SK-MEL-5 (cell line): Measurements from ENCODE around the gene CX3CR1. TPM values are rescaled to one million over a fixed set of nuclear protein-coding genes. Genes with fewer than 3 reads are reported as not detected.

Experiments
- DNase-seq: peaks from one replicate; pipeline ENCODE4 v3.0.0-alpha.2; 2016; ENCODE audit warnings: low read depth, low spot score
- in situ Hi-C: cut with HindIII; loops from 2 replicates; pipeline ENCODE4 v1.10.0; 2016; ENCODE audit warnings: low sequenced_read_pairs, high pct_unique_total_duplicates, low pct_unique_long_range_greater_than_20kb
- total RNA-seq: library from RNA; depleted of rRNA; stranded (reverse); fragments of >200 nt; shearing (Covaris generic); gene quantifications from 2 replicates; pipeline ENCODE4 v1.2.3, GENCODE V29; 2014

The CX3CR1 gene
- total RNA-seq, 1 experiment from 2014 or later: not detected

DNA sequence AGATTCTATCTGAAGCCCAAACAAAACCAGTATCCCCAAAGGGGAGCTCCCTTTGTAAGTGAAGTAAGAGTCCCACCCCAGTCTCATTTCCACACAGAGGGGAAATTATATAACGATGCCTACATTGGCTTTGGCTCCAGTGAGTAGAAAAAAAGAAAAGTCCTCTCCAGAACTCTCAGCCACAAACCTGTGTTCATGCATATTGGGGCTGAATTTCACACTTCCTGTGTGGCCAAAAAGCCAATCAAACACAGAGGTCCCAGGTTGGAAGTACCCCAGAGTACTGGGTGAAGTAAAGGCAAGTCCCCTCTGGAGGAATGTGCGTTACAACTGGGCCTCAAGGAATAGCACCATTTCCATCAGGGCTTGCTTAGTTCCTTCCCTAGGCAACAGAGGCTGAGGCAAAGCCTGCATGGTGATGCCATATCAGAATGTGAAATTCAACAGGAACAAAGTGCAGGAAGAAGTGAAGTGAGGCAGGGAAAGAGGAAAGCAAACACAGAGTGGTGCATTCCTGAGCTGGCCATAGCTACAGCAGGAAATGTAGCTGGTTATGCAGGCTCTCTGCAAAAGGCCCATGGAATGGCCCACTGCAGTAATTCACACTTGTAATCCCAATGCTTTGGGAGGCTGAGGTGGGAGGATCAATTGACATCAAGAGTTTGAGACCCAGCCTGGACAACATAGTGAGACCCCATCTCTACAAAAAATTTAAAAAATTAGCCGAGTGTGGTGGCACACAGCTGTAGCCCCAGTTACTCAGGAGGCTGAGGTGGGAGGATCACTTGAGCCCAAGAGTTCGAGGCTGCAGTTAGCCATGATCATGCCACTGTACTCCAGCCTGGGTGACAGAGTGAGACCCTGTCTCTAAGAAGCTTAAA is 16.6 kb upstream of the CX3CR1 start:
- in situ Hi-C loops: loop anchor here (25.0 kb wide), 1 partner anchor 184 kb away; the partner anchor contains the start of genes GORASP1 and TTC21A

GRCh38 chr3:39295184-39295775 is 15.4 kb upstream of the CX3CR1 start:
- in situ Hi-C loops: loop anchor here (25.0 kb wide), 1 partner anchor 183 kb away; the partner anchor contains the start of genes GORASP1 and TTC21A
- DNase-seq: no peak

More for the DNA sequence above, 16.6 kb upstream of the CX3CR1 start:
- DNase-seq: no peak

GRCh38 chr3:39294446-39295183 is 14.8 kb upstream of the CX3CR1 start:
- DNase-seq: no peak
- in situ Hi-C loops: loop anchor here (25.0 kb wide), 1 partner anchor 182 kb away; the partner anchor contains the start of genes GORASP1 and TTC21A

- in situ Hi-C loops: loop anchor here (25.0 kb wide), 1 partner anchor 181 kb away; the partner anchor contains the start of genes GORASP1 and TTC21A
Measured at GRCh38 chr3:39292961-39293360, 13.1 kb upstream of the CX3CR1 start.

DNA sequence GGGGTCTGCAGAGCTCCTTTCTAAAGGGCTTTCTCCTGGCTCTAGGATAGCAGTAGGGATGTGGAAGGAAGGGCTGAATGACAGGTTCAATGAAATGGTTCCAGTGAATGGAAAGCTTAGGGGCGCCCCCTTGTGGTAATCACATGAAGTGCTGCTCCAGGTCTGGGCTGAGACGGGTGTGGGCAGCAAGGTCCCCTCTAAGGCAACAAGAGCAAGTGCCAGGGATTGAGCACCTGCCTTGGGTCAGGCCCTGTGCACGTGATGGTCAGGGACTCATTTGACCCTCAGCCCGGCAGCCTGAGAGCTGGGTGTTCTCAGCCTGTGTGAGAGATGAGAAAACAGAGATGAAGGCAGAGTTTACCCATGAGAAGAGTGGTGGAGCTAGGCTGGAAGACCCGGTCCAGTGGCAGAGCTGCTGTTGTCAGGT is 12.1 kb upstream of the CX3CR1 start:
- in situ Hi-C loops: loop anchor here (25.0 kb wide), 1 partner anchor 180 kb away; the partner anchor contains the start of genes GORASP1 and TTC21A

More at GRCh38 chr3:39292961-39293360, 13.1 kb upstream of the CX3CR1 start:
- DNase-seq: no peak

DNA sequence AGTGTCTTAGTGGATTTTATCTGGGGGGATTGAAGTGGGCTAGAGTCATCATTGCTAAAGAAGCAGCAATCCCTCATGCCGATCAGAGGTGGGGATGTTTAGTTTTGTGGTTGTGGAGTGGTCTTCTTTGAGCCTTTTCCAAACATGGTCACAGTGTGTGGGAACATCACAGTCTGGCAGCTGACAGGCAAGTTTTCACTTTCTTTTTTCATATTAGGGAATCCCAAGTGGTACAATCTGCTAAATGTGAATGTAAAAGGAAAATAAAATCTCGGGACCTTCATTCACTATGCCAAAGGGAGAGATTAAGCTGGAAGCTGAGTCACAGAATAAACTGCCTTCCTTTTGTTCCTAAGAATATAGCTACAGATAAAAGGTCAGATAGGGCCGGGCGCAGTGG is 10.4 kb upstream of the CX3CR1 start:
- in situ Hi-C loops: loop anchor here (25.0 kb wide), 1 partner anchor 178 kb away; the partner anchor contains the start of genes GORASP1 and TTC21A
- no peak for DNase-seq

More for the DNA sequence above, 12.1 kb upstream of the CX3CR1 start:
- DNase-seq: peak; percentile 78

DNA sequence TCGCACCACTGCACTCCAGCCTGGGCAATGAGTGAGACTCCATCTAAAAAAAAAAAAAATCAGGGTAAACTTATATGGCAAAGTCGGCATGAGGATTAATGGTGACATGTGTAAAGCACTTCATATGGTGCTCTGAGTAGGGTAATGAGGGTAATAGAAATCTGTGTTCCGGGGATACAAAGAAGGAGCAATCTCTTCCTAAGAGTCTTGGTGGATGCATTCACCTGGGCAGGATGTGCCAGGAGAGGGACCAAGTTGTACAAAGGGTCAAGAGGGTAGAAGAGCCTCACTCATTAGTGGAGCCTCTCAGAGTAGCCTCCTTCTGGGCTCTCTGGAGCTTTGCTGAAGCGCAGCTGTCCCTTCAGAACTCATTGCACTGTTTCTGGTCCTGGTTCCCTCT is 9.3 kb upstream of the CX3CR1 start:
- DNase-seq: no peak
- in situ Hi-C loops: loop anchor here (25.0 kb wide), 1 partner anchor 177 kb away; the partner anchor contains the start of genes GORASP1 and TTC21A

DNA sequence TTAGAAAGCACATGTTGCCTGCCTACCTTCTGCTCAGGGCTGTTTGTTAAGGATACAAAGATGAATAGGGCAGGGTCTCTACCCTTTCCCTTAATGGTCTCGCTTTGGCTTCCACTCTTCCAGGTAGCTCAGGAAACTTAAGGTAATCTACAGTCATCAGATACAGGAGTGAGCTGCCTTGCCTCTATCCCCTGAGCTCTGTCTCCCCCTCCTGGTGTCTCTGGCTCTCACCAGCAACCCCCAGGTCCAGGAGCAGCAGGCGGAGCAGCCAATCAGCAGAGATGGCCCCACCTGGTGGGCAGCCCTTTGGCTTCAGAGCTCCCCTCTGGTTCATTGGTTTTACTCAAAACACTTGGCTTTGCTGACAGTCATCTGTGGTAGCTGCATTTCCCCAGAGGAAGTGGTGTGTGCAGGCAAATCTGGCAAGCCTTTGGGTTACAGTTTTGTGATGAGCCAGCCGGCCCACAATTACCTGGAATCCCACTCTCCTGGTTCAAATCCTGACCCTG is 8.5 kb upstream of the CX3CR1 start:
- in situ Hi-C loops: loop anchor here (25.0 kb wide), 1 partner anchor 176 kb away; the partner anchor contains the start of genes GORASP1 and TTC21A
- DNase-seq: peak; percentile 88

- in situ Hi-C loops: loop anchor here (25.0 kb wide), 1 partner anchor 175 kb away; the partner anchor contains the start of genes GORASP1 and TTC21A
- DNase-seq: no peak
Measured at GRCh38 chr3:39287216-39288164, 7.7 kb upstream of the CX3CR1 start.

- in situ Hi-C loops: loop anchor here (25.0 kb wide), 1 partner anchor 174 kb away; the partner anchor contains the start of genes GORASP1 and TTC21A
- DNase-seq: no peak
Measured at GRCh38 chr3:39286771-39287170, 6.9 kb upstream of the CX3CR1 start.

- DNase-seq: no peak
- in situ Hi-C loops: loop anchor here (25.0 kb wide), 1 partner anchor 173 kb away; the partner anchor contains the start of genes GORASP1 and TTC21A
Measured at GRCh38 chr3:39285332-39285731, 5.5 kb upstream of the CX3CR1 start.

- DNase-seq: no peak
- in situ Hi-C loops: loop anchor here (25.0 kb wide), 1 partner anchor 172 kb away; the partner anchor contains the start of genes GORASP1 and TTC21A
Measured at GRCh38 chr3:39284457-39284881, 4.6 kb upstream of the CX3CR1 start.

GRCh38 chr3:39282057-39282456 is 2.2 kb upstream of the CX3CR1 start:
- in situ Hi-C loops: loop anchor here (25.0 kb wide), 1 partner anchor 170 kb away; the partner anchor contains the start of genes GORASP1 and TTC21A
- DNase-seq: no peak

- in situ Hi-C loops: loop anchor here (25.0 kb wide), 1 partner anchor 169 kb away; the partner anchor contains the start of genes GORASP1 and TTC21A
- DNase-seq: no peak
Measured at GRCh38 chr3:39281533-39281932, 1.7 kb upstream of the CX3CR1 start.

GRCh38 chr3:39280571-39280970 is 735 bp upstream of the CX3CR1 start:
- in situ Hi-C loops: loop anchor here (25.0 kb wide), 1 partner anchor 168 kb away; the partner anchor contains the start of genes GORASP1 and TTC21A
- no peak for DNase-seq

GRCh38 chr3:39278616-39278935 is 1.3 kb downstream of the CX3CR1 start:
- DNase-seq: no peak
- in situ Hi-C loops: loop anchor here (25.0 kb wide), 1 partner anchor 166 kb away; the partner anchor contains the start of genes GORASP1 and TTC21A
